ENCODE results near the gene IL1B.

IL1B gene

DNA sequence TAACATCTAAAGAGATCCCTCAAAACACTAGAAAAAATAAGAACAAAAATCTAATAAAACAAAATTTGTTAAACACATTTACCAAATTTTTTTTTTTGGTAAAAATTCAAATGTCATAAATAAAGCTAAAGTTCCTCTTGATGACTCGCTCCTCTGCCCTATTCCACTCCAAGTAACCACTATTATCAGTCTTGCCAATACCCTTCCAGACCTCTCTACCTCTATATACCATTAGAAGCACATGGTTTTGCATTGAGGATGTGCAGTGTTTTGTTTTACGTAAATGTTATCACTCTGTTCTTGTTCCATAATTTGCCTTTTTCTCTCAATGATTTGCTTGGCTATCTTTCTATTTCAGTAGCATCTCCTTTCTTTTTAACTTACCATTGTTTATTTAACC is 10.9 kb downstream of the IL1B start:
- H3K79me2 ChIP-seq (ENCODE audit: insufficient read depth, low read depth), result no peaks in the 10 kb centered on the region
- no peak overlapping the region for H3K27ac ChIP-seq
- H3K9ac ChIP-seq, result no peak overlapping the region
- no peaks in the 10 kb centered on the region for H4K20me1 ChIP-seq (ENCODE audit: insufficient read depth)
- H3K4me3 ChIP-seq (IDR thresholded peaks at IDR 0.05; ENCODE audit: insufficient read depth, low read depth, low read length), result no peak overlapping the region
- TF ChIP-seq, protein P1, sequence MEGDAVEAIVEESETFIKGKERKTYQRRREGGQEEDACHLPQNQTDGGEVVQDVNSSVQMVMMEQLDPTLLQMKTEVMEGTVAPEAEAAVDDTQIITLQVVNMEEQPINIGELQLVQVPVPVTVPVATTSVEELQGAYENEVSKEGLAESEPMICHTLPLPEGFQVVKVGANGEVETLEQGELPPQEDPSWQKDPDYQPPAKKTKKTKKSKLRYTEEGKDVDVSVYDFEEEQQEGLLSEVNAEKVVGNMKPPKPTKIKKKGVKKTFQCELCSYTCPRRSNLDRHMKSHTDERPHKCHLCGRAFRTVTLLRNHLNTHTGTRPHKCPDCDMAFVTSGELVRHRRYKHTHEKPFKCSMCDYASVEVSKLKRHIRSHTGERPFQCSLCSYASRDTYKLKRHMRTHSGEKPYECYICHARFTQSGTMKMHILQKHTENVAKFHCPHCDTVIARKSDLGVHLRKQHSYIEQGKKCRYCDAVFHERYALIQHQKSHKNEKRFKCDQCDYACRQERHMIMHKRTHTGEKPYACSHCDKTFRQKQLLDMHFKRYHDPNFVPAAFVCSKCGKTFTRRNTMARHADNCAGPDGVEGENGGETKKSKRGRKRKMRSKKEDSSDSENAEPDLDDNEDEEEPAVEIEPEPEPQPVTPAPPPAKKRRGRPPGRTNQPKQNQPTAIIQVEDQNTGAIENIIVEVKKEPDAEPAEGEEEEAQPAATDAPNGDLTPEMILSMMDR (conservative IDR thresholded peaks at IDR 0.05; ENCODE audit: low read depth, low read length), result no peak
- no peaks in the 10 kb centered on the region for H3K36me3 ChIP-seq (ENCODE audit: insufficient read depth)
- no peak overlapping the region for H2AFZ ChIP-seq (ENCODE audit: low read depth)
- H3K4me1 ChIP-seq (ENCODE audit: low read depth, poor library complexity, severe bottlenecking), result peaks cover 9% of the 10 kb centered on the region
- H3K4me2 ChIP-seq, result no peak overlapping the region
- H3K27me3 ChIP-seq (ENCODE audit: insufficient read depth, low read depth), result no peaks in the 10 kb centered on the region

DNA sequence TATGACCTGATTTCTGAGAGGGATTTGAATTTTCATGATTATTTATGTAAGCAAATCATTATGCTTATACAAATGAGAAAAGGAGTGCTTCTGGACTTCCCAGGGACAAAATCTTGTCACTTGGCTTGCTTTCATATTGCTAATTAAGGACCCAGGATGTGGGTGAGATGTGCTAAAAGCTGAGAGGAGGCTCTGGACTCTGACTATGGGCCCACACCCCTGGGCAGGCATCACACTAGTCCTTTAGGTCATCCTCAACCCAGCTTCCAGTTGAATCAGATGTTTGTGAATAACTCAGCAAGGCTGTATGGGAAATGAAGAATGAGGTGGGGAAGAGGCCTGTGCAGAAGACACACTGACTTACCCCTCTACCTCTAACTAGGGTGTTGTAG is 11.9 kb downstream of the IL1B start:
- Histone ChIP-seq H3K4me2 (no peak overlapping the region), H3K27ac (no peak overlapping the region)
- TF ChIP-seq, protein P1 (conservative IDR thresholded peaks at IDR 0.05; ENCODE audit: low read depth, low read length), result no peak

DNA sequence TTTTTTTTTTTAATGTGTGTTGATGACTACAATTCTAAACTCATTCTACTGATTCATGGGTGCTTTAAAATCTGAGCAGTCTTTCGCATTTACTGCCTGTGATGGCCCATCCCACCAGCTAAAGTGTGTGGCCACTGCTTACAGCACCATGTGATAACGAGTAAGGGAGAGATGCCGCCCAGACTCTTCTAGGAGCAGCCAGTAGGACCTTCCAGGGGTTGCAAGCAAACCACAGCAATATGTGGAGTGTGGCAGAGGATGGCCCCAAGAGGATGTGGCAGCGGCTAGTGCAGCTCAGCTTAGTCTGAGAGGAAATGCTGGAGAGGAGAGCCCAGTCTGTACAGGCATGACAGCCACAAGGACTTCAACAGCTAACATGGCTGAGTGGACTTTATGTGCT is 14.9 kb downstream of the IL1B start:
- Histone ChIP-seq H3K27ac (no peak overlapping the region), H2AFZ (ENCODE audit: low read depth) (no peak overlapping the region), H3K36me3 (ENCODE audit: insufficient read depth) (no peaks in the 10 kb centered on the region), H3K4me3 (IDR thresholded peaks at IDR 0.05; ENCODE audit: insufficient read depth, low read depth, low read length) (no peak overlapping the region), H3K79me2 (ENCODE audit: insufficient read depth, low read depth) (no peaks in the 10 kb centered on the region), H3K9ac (no peak overlapping the region), H3K27me3 (ENCODE audit: insufficient read depth, low read depth) (no peaks in the 10 kb centered on the region), H3K4me2 (no peak overlapping the region), H3K4me1 (ENCODE audit: low read depth, poor library complexity, severe bottlenecking) (peaks cover 10% of the 10 kb centered on the region), H4K20me1 (ENCODE audit: insufficient read depth) (no peaks in the 10 kb centered on the region)
- TF ChIP-seq, protein P1 (conservative IDR thresholded peaks at IDR 0.05; ENCODE audit: low read depth, low read length), result no peak

More for the DNA sequence above, 11.9 kb downstream of the IL1B start:
- no peaks in the 10 kb centered on the region for H3K27me3 ChIP-seq (ENCODE audit: insufficient read depth, low read depth)
- H3K36me3 ChIP-seq (ENCODE audit: insufficient read depth), result no peaks in the 10 kb centered on the region
- no peaks in the 10 kb centered on the region for H4K20me1 ChIP-seq (ENCODE audit: insufficient read depth)
- H3K4me1 ChIP-seq (ENCODE audit: low read depth, poor library complexity, severe bottlenecking), result peaks cover 10% of the 10 kb centered on the region
- H3K4me3 ChIP-seq (IDR thresholded peaks at IDR 0.05; ENCODE audit: insufficient read depth, low read depth, low read length), result no peak overlapping the region
- H3K9ac ChIP-seq, result no peak overlapping the region
- no peaks in the 10 kb centered on the region for H3K79me2 ChIP-seq (ENCODE audit: insufficient read depth, low read depth)
- no peak overlapping the region for H2AFZ ChIP-seq (ENCODE audit: low read depth)

DNA sequence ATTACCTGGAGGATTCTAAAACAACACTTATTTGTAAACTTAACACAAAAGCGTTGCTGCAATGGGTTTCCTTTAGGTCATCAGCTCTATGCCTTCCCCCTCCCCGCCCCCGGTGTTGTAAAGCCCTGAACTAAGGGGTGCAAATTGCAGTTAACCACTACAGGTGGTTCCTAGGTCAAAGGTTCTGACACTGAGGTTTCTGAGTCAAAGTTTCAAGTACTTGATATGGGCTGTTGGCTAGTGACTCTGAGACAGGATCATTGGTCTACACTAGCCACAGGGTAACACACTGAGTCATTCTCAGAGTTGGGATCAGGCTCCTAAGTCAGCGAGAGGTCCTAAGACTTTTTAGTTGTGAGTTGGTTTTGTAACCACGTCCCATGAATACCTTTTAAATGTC is 15.4 kb downstream of the IL1B start:
- Histone ChIP-seq H3K4me3 (IDR thresholded peaks at IDR 0.05; ENCODE audit: insufficient read depth, low read depth, low read length) (no peak overlapping the region), H3K4me2 (no peak overlapping the region), H2AFZ (ENCODE audit: low read depth) (no peak overlapping the region), H3K27ac (no peak overlapping the region), H3K79me2 (ENCODE audit: insufficient read depth, low read depth) (no peaks in the 10 kb centered on the region), H3K4me1 (ENCODE audit: low read depth, poor library complexity, severe bottlenecking) (peaks cover 10% of the 10 kb centered on the region), H3K36me3 (ENCODE audit: insufficient read depth) (no peaks in the 10 kb centered on the region), H3K9ac (no peak overlapping the region), H4K20me1 (ENCODE audit: insufficient read depth) (no peaks in the 10 kb centered on the region), H3K27me3 (ENCODE audit: insufficient read depth, low read depth) (no peaks in the 10 kb centered on the region)
- TF ChIP-seq, protein P1 (conservative IDR thresholded peaks at IDR 0.05; ENCODE audit: low read depth, low read length), result no peak
